ENCODE measurements around the gene ABI3BP. TPM values are rescaled to one million over a fixed set of nuclear protein-coding genes. Genes with fewer than 3 reads are reported as not detected.

ABI3BP gene
- total RNA-seq, 5 donors from 2014 or later (not counting 1 experiment from before 2014, with no cell fraction given): 0.18 to 0.66 (median 0.43) TPM; not detected in 2

DNA sequence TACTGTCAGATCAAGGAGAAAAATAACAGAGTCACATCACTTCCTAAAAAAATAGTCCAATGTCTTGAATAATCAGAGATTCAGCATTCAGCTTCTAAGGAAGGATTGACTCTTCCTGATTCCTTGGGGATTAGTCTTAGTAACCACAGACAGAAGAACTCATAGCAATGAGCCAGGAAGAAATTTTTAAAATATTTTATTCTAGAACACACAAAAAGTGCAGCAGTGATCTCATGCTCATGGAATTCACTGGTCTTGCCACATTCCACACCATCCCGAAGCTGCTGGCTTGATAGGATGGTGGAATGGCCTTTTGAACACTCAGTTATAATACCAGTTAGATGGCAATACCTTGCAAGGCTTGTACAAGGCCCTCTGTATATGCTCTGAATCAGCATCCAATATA lies 43.0 kb upstream of the ABI3BP start:
- no peaks in the 10 kb centered on the region for H3K4me1 ChIP-seq (ENCODE audit: control insufficient read depth in 1 of 2, extremely low read depth in 1 of 2, insufficient read depth in 2 of 2, low read length in 2 of 2)
- ChIA-PET CTCF (no interaction called here), POLR2A (no interaction called here)
- Mint-ChIP-seq H3K9me3 (peaks cover 0 to 2% (median 0%) of the 10 kb centered on the region in 3 donors), H3K27me3 (peaks cover 0 to 10% of the 10 kb centered on the region in 2 donors), H3K27ac (no peak overlapping the region), H3K4me1 (no peaks in the 10 kb centered on the region), H3K36me3 (no peaks in the 10 kb centered on the region), H3K4me3 (no peak overlapping the region)
- ATAC-seq (replicated peaks in 1 of 4) (no peak), DNase-seq (no peak)
- H3K36me3 ChIP-seq (ENCODE audit: control insufficient read depth in 2 of 2, extremely low read depth in 1 of 2, insufficient read depth in 1 of 2, low read length in 1 of 2): no peaks in the 10 kb centered on the region
- no peaks in the 10 kb centered on the region for H3K27me3 ChIP-seq (replicated peaks in 1 of 2; ENCODE audit: control insufficient read depth in 2 of 2, extremely low read depth in 1 of 2, insufficient read depth in 2 of 2, low read length in 1 of 2)
- H3K27ac ChIP-seq (ENCODE audit: low read length): no peak overlapping the region
- H3K4me3 ChIP-seq (ENCODE audit: control insufficient read depth in 1 of 2, extremely low read depth in 1 of 2, low read length in 1 of 2): no peak overlapping the region
- no CpG with 5 or more reads among the region's 1 CpG for whole genome bisulfite sequencing (ENCODE audit: insufficient coverage)
- no peaks in the 10 kb centered on the region for H3K9me3 ChIP-seq

DNA sequence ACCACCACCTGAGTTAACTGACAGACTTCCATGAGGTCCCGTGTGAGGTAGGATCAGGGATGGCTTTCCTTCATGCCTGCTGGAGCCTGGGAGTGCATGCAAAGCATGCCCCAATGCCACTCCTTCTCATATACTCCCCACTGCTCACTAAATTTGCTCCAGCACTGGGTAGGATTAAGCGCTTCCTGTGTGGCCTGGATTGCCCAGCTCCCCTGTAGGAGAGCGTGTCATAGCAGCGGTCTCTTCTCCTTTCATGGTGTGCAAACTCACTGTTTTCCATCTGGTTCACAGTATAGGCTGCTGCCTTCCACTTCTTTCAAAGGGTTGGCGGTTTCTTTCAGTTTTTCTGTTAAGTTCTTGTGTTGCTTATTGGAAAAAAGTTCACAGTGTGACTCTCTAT lies 34.1 kb upstream of the ABI3BP start:
- no peak overlapping the region for H3K27ac Mint-ChIP-seq
- WGBS (ENCODE audit: insufficient coverage): 90% methylated on average over 3 of the region's 5 CpGs
- Histone ChIP-seq H3K9me3 (no peaks in the 10 kb centered on the region), H3K4me3 (ENCODE audit: control insufficient read depth in 1 of 2, extremely low read depth in 1 of 2, low read length in 1 of 2) (no peak overlapping the region), H3K36me3 (ENCODE audit: control insufficient read depth in 2 of 2, extremely low read depth in 1 of 2, insufficient read depth in 1 of 2, low read length in 1 of 2) (no peaks in the 10 kb centered on the region), H3K27me3 (replicated peaks in 1 of 2; ENCODE audit: control insufficient read depth in 2 of 2, extremely low read depth in 1 of 2, insufficient read depth in 2 of 2, low read length in 1 of 2) (peaks cover 0 to 2% of the 10 kb centered on the region in 2 experiments), H3K4me1 (ENCODE audit: control insufficient read depth in 1 of 2, extremely low read depth in 1 of 2, insufficient read depth in 2 of 2, low read length in 2 of 2) (no peaks in the 10 kb centered on the region), H3K27ac (ENCODE audit: low read length) (no peak overlapping the region)
- peaks cover 6 to 11% (median 7%) of the 10 kb centered on the region in 3 donors for H3K9me3 Mint-ChIP-seq
- POLR2A ChIA-PET: no interaction called here
- peaks cover 7 to 20% of the 10 kb centered on the region in 2 donors for H3K27me3 Mint-ChIP-seq
- CTCF ChIA-PET: no interaction called here
- H3K4me3 Mint-ChIP-seq: no peak overlapping the region
- no peaks in the 10 kb centered on the region for H3K4me1 Mint-ChIP-seq
- DNase-seq (no peak), ATAC-seq (replicated peaks in 1 of 4) (no peak)
- H3K36me3 Mint-ChIP-seq: no peaks in the 10 kb centered on the region

DNA sequence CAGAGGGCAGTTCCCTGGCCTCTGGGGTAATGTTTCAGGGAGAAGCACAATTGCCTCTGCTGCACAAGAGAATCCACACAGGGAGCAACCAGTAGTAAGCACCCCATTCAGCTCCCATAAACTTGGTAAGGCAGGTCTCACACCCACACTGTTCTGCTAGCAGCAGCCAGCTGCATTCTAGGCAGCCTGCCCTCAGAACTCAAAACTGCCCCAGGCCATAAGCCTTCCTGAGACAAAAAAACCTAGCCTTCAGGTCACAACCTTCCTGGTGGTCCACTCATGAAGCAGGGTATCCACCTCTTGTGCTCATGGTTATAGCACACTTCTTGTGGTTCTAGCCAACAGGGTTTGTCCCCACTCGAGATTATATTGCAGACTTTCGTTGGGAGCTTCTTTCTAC lies 33.7 kb upstream of the ABI3BP start:
- no peaks in the 10 kb centered on the region for H3K36me3 Mint-ChIP-seq
- H3K4me3 Mint-ChIP-seq: no peak overlapping the region
- peaks cover 0 to 2% of the 10 kb centered on the region in 2 experiments for H3K27me3 ChIP-seq (replicated peaks in 1 of 2; ENCODE audit: control insufficient read depth in 2 of 2, extremely low read depth in 1 of 2, insufficient read depth in 2 of 2, low read length in 1 of 2)
- no peaks in the 10 kb centered on the region for H3K36me3 ChIP-seq (ENCODE audit: control insufficient read depth in 2 of 2, extremely low read depth in 1 of 2, insufficient read depth in 1 of 2, low read length in 1 of 2)
- H3K4me1 ChIP-seq (ENCODE audit: control insufficient read depth in 1 of 2, extremely low read depth in 1 of 2, insufficient read depth in 2 of 2, low read length in 2 of 2): no peaks in the 10 kb centered on the region
- H3K27ac ChIP-seq (ENCODE audit: low read length): no peak overlapping the region
- POLR2A ChIA-PET: no interaction called here
- H3K4me3 ChIP-seq (ENCODE audit: control insufficient read depth in 1 of 2, extremely low read depth in 1 of 2, low read length in 1 of 2): no peak overlapping the region
- CTCF ChIA-PET: no interaction called here
- ATAC-seq (replicated peaks in 1 of 4) (no peak), DNase-seq (no peak)
- no peak overlapping the region for H3K27ac Mint-ChIP-seq
- peaks cover 6 to 11% (median 7%) of the 10 kb centered on the region in 3 donors for H3K9me3 Mint-ChIP-seq
- no peaks in the 10 kb centered on the region for H3K9me3 ChIP-seq
- H3K4me1 Mint-ChIP-seq: no peaks in the 10 kb centered on the region
- H3K27me3 Mint-ChIP-seq: peaks cover 7 to 20% of the 10 kb centered on the region in 2 donors
- no CpG with 5 or more reads among the region's 2 CpGs for WGBS (ENCODE audit: insufficient coverage)

DNA sequence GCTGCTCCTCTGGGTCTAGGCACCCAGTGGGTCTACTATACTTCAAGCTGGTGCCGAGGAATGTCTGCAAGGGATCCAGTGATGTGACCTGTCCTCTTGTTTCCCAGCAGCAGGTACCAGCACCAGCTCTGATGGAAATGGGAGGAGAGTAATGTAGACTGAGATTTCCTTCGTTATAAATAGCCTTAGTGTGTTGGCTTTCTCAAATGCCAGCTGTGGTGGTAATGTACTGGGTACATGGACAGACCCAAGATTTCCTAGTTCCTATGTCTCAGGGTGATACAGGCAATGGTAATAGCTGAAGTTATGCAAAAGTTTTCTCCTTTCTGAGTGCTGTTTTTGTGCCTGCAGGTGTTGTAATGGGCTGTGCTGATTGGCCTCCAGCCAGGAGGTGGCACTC lies 33.0 kb upstream of the ABI3BP start:
- no peaks in the 10 kb centered on the region for H3K36me3 ChIP-seq (ENCODE audit: control insufficient read depth in 2 of 2, extremely low read depth in 1 of 2, insufficient read depth in 1 of 2, low read length in 1 of 2)
- peaks cover 4 to 11% (median 7%) of the 10 kb centered on the region in 3 donors for H3K9me3 Mint-ChIP-seq
- ChIA-PET CTCF (no interaction called here), POLR2A (no interaction called here)
- 56% methylated on average over 2 of the region's 2 CpGs for WGBS (ENCODE audit: insufficient coverage)
- no peaks in the 10 kb centered on the region for H3K4me1 Mint-ChIP-seq
- H3K27ac Mint-ChIP-seq: no peak overlapping the region
- H3K27ac ChIP-seq (ENCODE audit: low read length): no peak overlapping the region
- DNase-seq (no peak), ATAC-seq (replicated peaks in 1 of 4) (no peak)
- no peaks in the 10 kb centered on the region for H3K9me3 ChIP-seq
- no peak overlapping the region for H3K4me3 ChIP-seq (ENCODE audit: control insufficient read depth in 1 of 2, extremely low read depth in 1 of 2, low read length in 1 of 2)
- H3K4me3 Mint-ChIP-seq: no peak overlapping the region
- H3K4me1 ChIP-seq (ENCODE audit: control insufficient read depth in 1 of 2, extremely low read depth in 1 of 2, insufficient read depth in 2 of 2, low read length in 2 of 2): no peaks in the 10 kb centered on the region
- H3K27me3 Mint-ChIP-seq: peaks cover 7 to 20% of the 10 kb centered on the region in 2 donors
- H3K36me3 Mint-ChIP-seq: no peaks in the 10 kb centered on the region
- H3K27me3 ChIP-seq (replicated peaks in 1 of 2; ENCODE audit: control insufficient read depth in 2 of 2, extremely low read depth in 1 of 2, insufficient read depth in 2 of 2, low read length in 1 of 2): peaks cover 0 to 2% of the 10 kb centered on the region in 2 experiments

DNA sequence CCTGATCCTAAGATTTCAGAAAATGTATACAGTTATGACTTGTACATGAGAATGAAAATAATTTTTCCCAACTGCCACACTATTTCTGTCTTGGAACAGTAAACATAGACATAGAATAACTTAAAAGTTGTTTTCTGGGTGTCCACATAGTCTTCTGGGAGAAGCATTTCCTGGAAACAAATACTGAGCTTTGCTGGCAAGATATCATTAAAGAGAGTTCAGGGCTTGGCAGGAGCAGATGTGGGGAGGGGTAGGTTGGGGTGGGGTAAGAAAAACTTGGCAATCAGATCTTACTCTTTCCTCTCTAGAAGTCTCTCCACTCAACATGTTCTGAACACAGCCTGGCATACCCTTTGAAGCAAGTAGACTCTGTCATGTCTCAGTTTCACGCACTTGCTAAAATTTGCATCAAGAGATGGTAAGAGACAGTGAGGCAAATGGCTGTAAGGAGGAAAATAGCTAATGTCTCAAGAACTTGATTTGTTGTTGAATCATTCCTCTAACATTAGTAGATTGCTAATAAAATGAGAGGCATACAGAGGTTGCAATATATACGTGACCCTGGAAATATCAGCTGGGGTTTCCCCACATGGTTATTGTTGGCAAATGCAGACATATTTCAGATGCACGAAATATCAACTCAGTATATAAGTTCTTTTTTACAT lies 27.3 kb upstream of the ABI3BP start:
- Mint-ChIP-seq H3K36me3 (no peaks in the 10 kb centered on the region), H3K27me3 (peaks cover 5 to 15% of the 10 kb centered on the region in 2 donors), H3K9me3 (peaks cover 0 to 8% (median 4%) of the 10 kb centered on the region in 3 donors), H3K27ac (no peak overlapping the region), H3K4me3 (no peak overlapping the region), H3K4me1 (no peaks in the 10 kb centered on the region)
- Histone ChIP-seq H3K36me3 (ENCODE audit: control insufficient read depth in 2 of 2, extremely low read depth in 1 of 2, insufficient read depth in 1 of 2, low read length in 1 of 2) (no peaks in the 10 kb centered on the region), H3K9me3 (no peaks in the 10 kb centered on the region), H3K27ac (ENCODE audit: low read length) (no peak overlapping the region), H3K4me3 (ENCODE audit: control insufficient read depth in 1 of 2, extremely low read depth in 1 of 2, low read length in 1 of 2) (no peak overlapping the region), H3K4me1 (ENCODE audit: control insufficient read depth in 1 of 2, extremely low read depth in 1 of 2, insufficient read depth in 2 of 2, low read length in 2 of 2) (no peaks in the 10 kb centered on the region), H3K27me3 (replicated peaks in 1 of 2; ENCODE audit: control insufficient read depth in 2 of 2, extremely low read depth in 1 of 2, insufficient read depth in 2 of 2, low read length in 1 of 2) (no peaks in the 10 kb centered on the region)
- ATAC-seq (replicated peaks in 1 of 4): no peak
- ChIA-PET CTCF (no interaction called here), POLR2A (no interaction called here)
- WGBS (ENCODE audit: insufficient coverage): 100% methylated on average over 1 of the region's 3 CpGs
- no peak for DNase-seq

DNA sequence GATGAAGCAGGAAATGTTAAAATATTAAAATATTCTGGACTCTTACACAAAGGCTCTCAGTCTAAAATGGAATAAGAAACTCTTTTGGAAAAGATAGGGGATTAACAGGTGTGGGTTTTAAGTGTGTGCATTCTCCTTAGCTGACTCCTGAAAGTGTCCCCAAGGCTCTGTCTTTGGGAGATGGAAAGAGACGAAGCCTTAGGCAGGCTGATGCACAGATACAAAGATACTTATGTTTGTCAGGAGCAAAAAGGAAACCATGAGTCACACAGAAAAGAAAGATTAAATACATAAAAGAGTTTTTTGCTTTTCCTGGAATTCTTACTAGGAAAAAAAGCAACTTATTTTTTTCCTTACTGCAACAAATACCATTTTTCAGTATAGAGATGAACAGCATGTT lies 23.8 kb upstream of the ABI3BP start:
- Histone ChIP-seq H3K4me1 (ENCODE audit: control insufficient read depth in 1 of 2, extremely low read depth in 1 of 2, insufficient read depth in 2 of 2, low read length in 2 of 2) (no peaks in the 10 kb centered on the region), H3K9me3 (no peaks in the 10 kb centered on the region), H3K27ac (ENCODE audit: low read length) (no peak overlapping the region), H3K4me3 (ENCODE audit: control insufficient read depth in 1 of 2, extremely low read depth in 1 of 2, low read length in 1 of 2) (no peak overlapping the region), H3K36me3 (ENCODE audit: control insufficient read depth in 2 of 2, extremely low read depth in 1 of 2, insufficient read depth in 1 of 2, low read length in 1 of 2) (no peaks in the 10 kb centered on the region), H3K27me3 (replicated peaks in 1 of 2; ENCODE audit: control insufficient read depth in 2 of 2, extremely low read depth in 1 of 2, insufficient read depth in 2 of 2, low read length in 1 of 2) (no peaks in the 10 kb centered on the region)
- Mint-ChIP-seq H3K27ac (no peak overlapping the region), H3K4me3 (no peak overlapping the region), H3K27me3 (peaks cover 0 to 6% of the 10 kb centered on the region in 2 donors), H3K4me1 (no peaks in the 10 kb centered on the region), H3K36me3 (no peaks in the 10 kb centered on the region), H3K9me3 (peaks cover under 1 to 7% (median 5%) of the 10 kb centered on the region in 3 donors)
- ATAC-seq (replicated peaks in 1 of 4) (no peak), DNase-seq (no peak)
- ChIA-PET POLR2A (interaction anchor here in 1 of 2 donors (0.7 kb wide), 1 partner anchor 1204 kb away, joined by 4 read pairs; no protein-coding TSS in a partner anchor), CTCF (no interaction called here)
- WGBS (ENCODE audit: insufficient coverage): no CpG with 5 or more reads among the region's 1 CpG
